ENCODE data around the gene ANKRD24. TPM values are rescaled to one million over a fixed set of nuclear protein-coding genes. Genes with fewer than 3 reads are reported as not detected.
"Not testable (repeated sequence)": the region's sequence is repeated elsewhere in the genome, so short reads cannot be mapped to it uniquely, and the experiment has no call there.

ANKRD24 gene
- total and polyA plus RNA-seq, 2 experiments from 2014 or later, result 1.5 to 3.4 TPM

DNA sequence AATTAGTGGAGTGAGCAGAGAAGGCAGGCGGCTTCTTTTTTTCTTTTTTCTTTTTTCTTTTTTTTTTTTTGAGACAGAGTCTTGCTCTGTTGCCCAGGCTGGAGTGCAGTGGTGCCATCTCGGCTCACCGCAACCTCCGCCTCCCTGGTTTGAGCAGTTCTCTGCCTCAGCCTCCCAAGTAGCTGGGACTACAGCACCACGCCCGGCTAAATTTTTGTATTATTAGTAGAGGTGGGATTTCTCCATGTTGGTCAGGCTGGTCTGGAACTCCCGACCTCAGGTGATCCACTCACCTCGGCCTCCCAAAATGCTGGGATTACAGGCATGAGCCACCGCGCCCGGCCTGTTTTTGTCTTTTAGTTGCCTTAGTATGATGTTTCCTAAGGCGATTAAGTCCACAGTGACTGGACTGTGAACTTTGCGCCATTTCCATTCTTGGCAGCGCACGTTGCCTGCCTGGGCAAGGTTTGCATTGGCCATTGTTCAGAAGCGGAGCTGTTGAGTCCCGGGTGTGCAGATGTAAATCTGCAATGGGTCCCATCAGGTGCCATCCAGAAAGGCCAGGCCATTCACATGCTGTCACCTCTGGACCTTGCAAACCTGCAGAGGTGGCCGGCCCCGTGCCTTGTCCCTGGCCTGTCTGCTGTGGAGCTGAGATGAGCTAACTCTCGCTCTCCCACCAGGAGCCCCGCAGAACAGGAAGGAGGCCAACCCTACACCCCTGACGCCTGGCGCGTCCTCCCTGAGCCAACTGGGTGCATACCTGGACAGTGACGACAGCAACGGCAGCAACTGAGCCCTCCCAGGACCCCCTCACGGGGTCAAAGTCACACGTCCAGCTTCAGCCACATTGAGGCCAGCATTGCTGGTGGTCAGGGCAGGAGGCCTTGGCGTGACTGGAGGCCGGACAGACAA lies 85.7 kb downstream of the ANKRD24 start:
- Histone ChIP-seq H3K4me1 (ENCODE audit: insufficient read depth) (no peaks in the 10 kb centered on the region), H3K27ac (no peak overlapping the region), H3K9me2 (replicated peaks; ENCODE audit: insufficient read depth) (no peaks in the 10 kb centered on the region), H3K4me3 (no peak overlapping the region), H4K20me1 (ENCODE audit: insufficient read depth, poor library complexity, severe bottlenecking) (no peaks in the 10 kb centered on the region), H3K4me2 (no peak overlapping the region), H3K36me3 (replicated peaks; ENCODE audit: insufficient read depth, low read depth) (no peaks in the 10 kb centered on the region), H3K9me3 (ENCODE audit: low read depth) (no peaks in the 10 kb centered on the region), H3K79me2 (no peaks in the 10 kb centered on the region), H2AFZ (no peak overlapping the region), H3K27me3 (no peaks in the 10 kb centered on the region)
- 90% methylated on average over 29 of the region's 30 CpGs for WGBS (ENCODE audit: low lambda C conversion rate, missing lambda C conversion rate)
- TF ChIP-seq EZH2 (IDR thresholded peaks at IDR 0.05; ENCODE audit: borderline replicate concordance) (no peak), EZH2phosphoT487 (IDR thresholded peaks at IDR 0.05; ENCODE audit: low read depth, severe bottlenecking, unreplicated experiment) (no peak)
- TF ChIP-seq, protein P1, sequence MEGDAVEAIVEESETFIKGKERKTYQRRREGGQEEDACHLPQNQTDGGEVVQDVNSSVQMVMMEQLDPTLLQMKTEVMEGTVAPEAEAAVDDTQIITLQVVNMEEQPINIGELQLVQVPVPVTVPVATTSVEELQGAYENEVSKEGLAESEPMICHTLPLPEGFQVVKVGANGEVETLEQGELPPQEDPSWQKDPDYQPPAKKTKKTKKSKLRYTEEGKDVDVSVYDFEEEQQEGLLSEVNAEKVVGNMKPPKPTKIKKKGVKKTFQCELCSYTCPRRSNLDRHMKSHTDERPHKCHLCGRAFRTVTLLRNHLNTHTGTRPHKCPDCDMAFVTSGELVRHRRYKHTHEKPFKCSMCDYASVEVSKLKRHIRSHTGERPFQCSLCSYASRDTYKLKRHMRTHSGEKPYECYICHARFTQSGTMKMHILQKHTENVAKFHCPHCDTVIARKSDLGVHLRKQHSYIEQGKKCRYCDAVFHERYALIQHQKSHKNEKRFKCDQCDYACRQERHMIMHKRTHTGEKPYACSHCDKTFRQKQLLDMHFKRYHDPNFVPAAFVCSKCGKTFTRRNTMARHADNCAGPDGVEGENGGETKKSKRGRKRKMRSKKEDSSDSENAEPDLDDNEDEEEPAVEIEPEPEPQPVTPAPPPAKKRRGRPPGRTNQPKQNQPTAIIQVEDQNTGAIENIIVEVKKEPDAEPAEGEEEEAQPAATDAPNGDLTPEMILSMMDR (IDR thresholded peaks at IDR 0.05; ENCODE audit: poor library complexity), result no peak
- DNase-seq (ENCODE audit: low spot score), result peak; percentile 16

DNA sequence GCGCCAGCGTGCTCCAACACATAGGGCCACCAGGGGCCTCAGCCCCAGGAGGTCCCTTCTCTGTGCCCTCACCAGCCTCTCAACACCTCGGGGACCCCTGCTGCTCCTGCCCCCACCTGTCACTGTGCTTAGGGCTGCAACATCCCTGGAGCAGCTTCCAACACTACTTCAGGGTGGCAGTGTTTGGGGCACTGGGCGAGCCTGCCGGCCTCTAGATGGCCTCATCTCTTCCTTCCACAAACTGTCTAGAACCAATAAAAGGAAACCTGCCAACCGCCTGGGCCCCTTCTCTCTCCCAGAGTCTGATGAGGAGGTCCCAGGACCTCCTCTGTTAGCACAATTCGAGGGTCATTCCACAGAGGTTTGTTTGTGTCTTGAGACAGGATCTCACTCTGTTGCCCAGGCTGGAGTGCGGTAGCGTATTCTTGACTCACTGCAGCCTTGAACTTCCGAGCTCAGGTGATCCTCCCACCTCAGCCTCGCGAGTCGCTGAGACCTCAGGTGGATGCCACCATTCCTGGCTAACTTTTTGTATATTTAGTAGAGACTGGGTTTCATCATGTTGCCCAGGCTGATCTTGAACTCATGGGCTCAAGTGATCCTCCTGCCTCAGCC lies 86.4 kb downstream of the ANKRD24 start:
- no peak for DNase-seq (ENCODE audit: low spot score)
- 94% methylated on average over 13 of the region's 13 CpGs for WGBS (ENCODE audit: low lambda C conversion rate, missing lambda C conversion rate)
- H3K9me3 ChIP-seq (ENCODE audit: low read depth), result no peaks in the 10 kb centered on the region
- no peak overlapping the region for H3K27ac ChIP-seq
- H4K20me1 ChIP-seq (ENCODE audit: insufficient read depth, poor library complexity, severe bottlenecking), result no peaks in the 10 kb centered on the region
- TF ChIP-seq EZH2 (IDR thresholded peaks at IDR 0.05; ENCODE audit: borderline replicate concordance), result no peak
- TF ChIP-seq, protein P1 (IDR thresholded peaks at IDR 0.05; ENCODE audit: poor library complexity), result no peak
- TF ChIP-seq EZH2phosphoT487 (IDR thresholded peaks at IDR 0.05; ENCODE audit: low read depth, severe bottlenecking, unreplicated experiment), result no peak
- no peak overlapping the region for H2AFZ ChIP-seq
- H3K4me2 ChIP-seq, result no peak overlapping the region
- H3K79me2 ChIP-seq, result no peaks in the 10 kb centered on the region
- H3K9me2 ChIP-seq (replicated peaks; ENCODE audit: insufficient read depth), result no peaks in the 10 kb centered on the region
- H3K27me3 ChIP-seq, result no peaks in the 10 kb centered on the region
- no peak overlapping the region for H3K4me3 ChIP-seq
- no peaks in the 10 kb centered on the region for H3K4me1 ChIP-seq (ENCODE audit: insufficient read depth)
- no peaks in the 10 kb centered on the region for H3K36me3 ChIP-seq (replicated peaks; ENCODE audit: insufficient read depth, low read depth)

DNA sequence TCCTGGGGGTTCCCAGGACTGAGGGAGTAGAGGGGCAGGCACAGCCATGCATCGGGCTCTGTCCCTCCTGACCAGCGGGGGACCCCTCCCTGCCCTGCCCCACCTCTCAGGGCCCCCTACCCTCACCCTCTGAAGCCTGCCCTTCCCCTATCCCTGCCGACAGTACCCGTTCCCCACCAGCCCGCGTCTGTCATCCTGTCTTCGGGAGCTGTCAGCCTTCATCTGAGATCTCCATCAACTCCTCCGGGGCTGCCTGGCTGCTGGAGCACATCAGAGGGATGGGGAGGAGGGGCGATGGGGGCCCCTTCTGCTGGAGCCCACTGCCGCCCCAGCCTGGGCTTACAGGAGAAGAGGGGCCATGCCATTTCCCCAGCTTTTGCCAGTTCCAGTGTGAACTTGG lies 90.4 kb downstream of the ANKRD24 start:
- Histone ChIP-seq H2AFZ (no peak overlapping the region), H3K79me2 (no peaks in the 10 kb centered on the region), H3K27me3 (peaks cover 10% of the 10 kb centered on the region), H4K20me1 (ENCODE audit: insufficient read depth, poor library complexity, severe bottlenecking) (no peaks in the 10 kb centered on the region), H3K36me3 (replicated peaks; ENCODE audit: insufficient read depth, low read depth) (no peaks in the 10 kb centered on the region), H3K9me2 (replicated peaks; ENCODE audit: insufficient read depth) (no peaks in the 10 kb centered on the region), H3K4me3 (no peak overlapping the region), H3K27ac (no peak overlapping the region), H3K9me3 (ENCODE audit: low read depth) (no peaks in the 10 kb centered on the region), H3K4me1 (ENCODE audit: insufficient read depth) (no peaks in the 10 kb centered on the region), H3K4me2 (no peak overlapping the region)
- WGBS (ENCODE audit: low lambda C conversion rate, missing lambda C conversion rate), result 81% methylated on average over 6 of the region's 10 CpGs
- TF ChIP-seq EZH2phosphoT487 (IDR thresholded peaks at IDR 0.05; ENCODE audit: low read depth, severe bottlenecking, unreplicated experiment) (no peak), EZH2 (IDR thresholded peaks at IDR 0.05; ENCODE audit: borderline replicate concordance) (no peak)
- TF ChIP-seq, protein P1 (IDR thresholded peaks at IDR 0.05; ENCODE audit: poor library complexity), result no peak
- DNase-seq (ENCODE audit: low spot score), result no peak

DNA sequence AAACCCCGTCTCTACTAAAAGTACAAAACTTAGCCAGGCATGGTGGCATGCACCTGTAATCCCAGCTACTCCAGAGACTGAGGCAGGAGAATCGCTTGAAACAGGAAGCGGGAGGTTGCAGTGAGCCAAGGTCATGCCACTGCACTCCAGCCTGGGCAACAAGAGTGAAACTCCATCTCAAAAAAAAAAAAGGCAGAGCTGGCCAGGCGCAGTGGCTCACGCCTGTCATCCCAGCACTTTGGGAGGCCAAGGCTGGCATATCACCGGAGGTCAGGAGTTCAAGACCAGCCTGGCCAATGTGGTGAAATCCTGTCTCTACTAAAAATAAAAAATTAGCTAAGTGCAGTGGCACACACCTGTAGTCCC lies 91.8 kb downstream of the ANKRD24 start:
- H2AFZ ChIP-seq; H3K36me3 ChIP-seq (replicated peaks; ENCODE audit: insufficient read depth, low read depth); H4K20me1 ChIP-seq (ENCODE audit: insufficient read depth, poor library complexity, severe bottlenecking); DNase-seq (ENCODE audit: low spot score); H3K9me2 ChIP-seq (replicated peaks; ENCODE audit: insufficient read depth); H3K4me3 ChIP-seq; H3K4me1 ChIP-seq (ENCODE audit: insufficient read depth); H3K79me2 ChIP-seq; H3K9me3 ChIP-seq (ENCODE audit: low read depth); H3K4me2 ChIP-seq; H3K27ac ChIP-seq: not testable (repeated sequence)
- H3K27me3 ChIP-seq, result peaks cover 24% of the 10 kb centered on the region
- WGBS (ENCODE audit: low lambda C conversion rate, missing lambda C conversion rate), result 98% methylated on average over 6 of the region's 6 CpGs

Measured in hepatocyte (in vitro differentiated cells).